MCF 10A (cell line): ENCODE results near the gene MYL9. TPM values are rescaled to one million over a fixed set of nuclear protein-coding genes. Genes with fewer than 3 reads are reported as not detected.
"Not testable (repeated sequence)": the region's sequence is repeated elsewhere in the genome, so short reads cannot be mapped to it uniquely, and the experiment has no call there.

Source experiments
- BruUV-seq: library from RNA; stranded (reverse); fragments of 400-500 nt; replicated peaks from 2 replicates; lab custom pipeline; 2021; lab: Mats Ljungman, UMichigan
- CTCF ChIA-PET: fragments of 300-600 bp; sonication (Branson Sonifier 250); formaldehyde crosslinking; extraction: SDS; loops from one replicate; lab custom pipeline; 2021; ENCODE audit warnings: antibody characterized with exemption, inconsistent platforms; lab: Yijun Ruan, JAX
- POLR2A ChIA-PET: fragments of 300-600, 350-650 bp; sonication (Branson Sonifier 250); formaldehyde crosslinking; extraction: SDS; loops from one replicate; lab custom pipeline; 2020; ENCODE audit warnings: antibody characterized with exemption, inconsistent platforms; lab: Yijun Ruan, JAX
- DNase-seq: peaks from one replicate; pipeline ENCODE4 v3.0.0-alpha.2; 2018; ENCODE audit not compliant: unreplicated experiment
- H3K27ac Mint-ChIP-seq: one replicate; pipeline ENCODE4 v1.8.0; 2022; ENCODE audit warnings: mild to moderate bottlenecking, low read depth, mixed read lengths; ENCODE audit not compliant: unreplicated experiment
- H3K27me3 Mint-ChIP-seq: one replicate; pipeline ENCODE4 v1.8.0; 2022; ENCODE audit warnings: mixed read lengths; ENCODE audit not compliant: insufficient read depth, unreplicated experiment
- H3K36me3 Mint-ChIP-seq: one replicate; pipeline ENCODE4 v1.8.0; 2022; ENCODE audit warnings: mild to moderate bottlenecking, moderate library complexity, mixed read lengths; ENCODE audit not compliant: insufficient read depth, unreplicated experiment
- H3K4me1 Mint-ChIP-seq: one replicate; pipeline ENCODE4 v1.8.0; 2022; ENCODE audit warnings: mixed read lengths; ENCODE audit not compliant: insufficient read depth, unreplicated experiment
- H3K4me3 Mint-ChIP-seq: one replicate; pipeline ENCODE4 v1.8.0; 2022; ENCODE audit warnings: mild to moderate bottlenecking, moderate library complexity, mixed read lengths; ENCODE audit not compliant: unreplicated experiment
- H3K9me3 Mint-ChIP-seq: one replicate; pipeline ENCODE4 v1.8.0; 2022; ENCODE audit warnings: mixed read lengths; ENCODE audit not compliant: unreplicated experiment
- intact Hi-C: fragments of 100-400 bp; cut with micrococcal nuclease; formaldehyde crosslinking; loops from 2 replicates; pipeline ENCODE4 v1.14.1; 2022
- total RNA-seq: library from RNA; stranded (reverse); gene quantifications from 2 replicates; pipeline ENCODE4 v1.2.3, GENCODE V29; 2022
- TF ChIP-seq, protein P1 (sequence below): fragments of 200-600 bp; IDR thresholded peaks from one replicate; pipeline ENCODE4 v1.8.0; 2022; ENCODE audit warnings: antibody characterized with exemption, mild to moderate bottlenecking; ENCODE audit not compliant: unreplicated experiment

The MYL9 gene
- total RNA-seq, 1 experiment from 2014 or later, result 7.9 TPM

GRCh38 chr20:36550790-36551299 lies 9.5 kb downstream of the MYL9 start:
- Mint-ChIP-seq H3K36me3 (no peaks in the 10 kb centered on the region), H3K9me3 (no peaks in the 10 kb centered on the region), H3K4me3 (no peak overlapping the region), H3K27me3 (no peaks in the 10 kb centered on the region), H3K4me1 (no peaks in the 10 kb centered on the region), H3K27ac (no peak overlapping the region)
- POLR2A ChIA-PET, result interaction anchor here (0.7 kb wide), 1 partner anchor 91 kb away, joined by 3 read pairs; no protein-coding TSS in a partner anchor
- no peak for DNase-seq
- CTCF ChIA-PET, result interaction anchor here (0.6 to 1.0 kb wide), 3 partner anchors 37 to 368 kb away, joined by 3 read pairs; no protein-coding TSS in a partner anchor
- intact Hi-C loops, result loop anchor here (10.0 kb wide), 1 partner anchor 364 kb away; no protein-coding TSS in a partner anchor
- BruUV-seq, result no TSS peak
- TF ChIP-seq, protein P1, sequence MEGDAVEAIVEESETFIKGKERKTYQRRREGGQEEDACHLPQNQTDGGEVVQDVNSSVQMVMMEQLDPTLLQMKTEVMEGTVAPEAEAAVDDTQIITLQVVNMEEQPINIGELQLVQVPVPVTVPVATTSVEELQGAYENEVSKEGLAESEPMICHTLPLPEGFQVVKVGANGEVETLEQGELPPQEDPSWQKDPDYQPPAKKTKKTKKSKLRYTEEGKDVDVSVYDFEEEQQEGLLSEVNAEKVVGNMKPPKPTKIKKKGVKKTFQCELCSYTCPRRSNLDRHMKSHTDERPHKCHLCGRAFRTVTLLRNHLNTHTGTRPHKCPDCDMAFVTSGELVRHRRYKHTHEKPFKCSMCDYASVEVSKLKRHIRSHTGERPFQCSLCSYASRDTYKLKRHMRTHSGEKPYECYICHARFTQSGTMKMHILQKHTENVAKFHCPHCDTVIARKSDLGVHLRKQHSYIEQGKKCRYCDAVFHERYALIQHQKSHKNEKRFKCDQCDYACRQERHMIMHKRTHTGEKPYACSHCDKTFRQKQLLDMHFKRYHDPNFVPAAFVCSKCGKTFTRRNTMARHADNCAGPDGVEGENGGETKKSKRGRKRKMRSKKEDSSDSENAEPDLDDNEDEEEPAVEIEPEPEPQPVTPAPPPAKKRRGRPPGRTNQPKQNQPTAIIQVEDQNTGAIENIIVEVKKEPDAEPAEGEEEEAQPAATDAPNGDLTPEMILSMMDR, result no peak

- POLR2A ChIA-PET, result no interaction called here
- TF ChIP-seq, protein P1, result no peak
- DNase-seq, result no peak
- CTCF ChIA-PET, result interaction anchor here (0.5 to 0.9 kb wide), 3 partner anchors 200 to 903 kb away, joined by 3 read pairs; no protein-coding TSS in a partner anchor
- intact Hi-C loops, result loop anchor here (5.0 to 10.0 kb wide), 2 partner anchors 332 to 360 kb away; no protein-coding TSS in a partner anchor
- H3K27ac Mint-ChIP-seq, result no peak overlapping the region
- no TSS peak for BruUV-seq
- no peak overlapping the region for H3K4me3 Mint-ChIP-seq
- H3K9me3 Mint-ChIP-seq, result no peaks in the 10 kb centered on the region
- no peaks in the 10 kb centered on the region for H3K36me3 Mint-ChIP-seq
- no peaks in the 10 kb centered on the region for H3K4me1 Mint-ChIP-seq
- H3K27me3 Mint-ChIP-seq, result no peaks in the 10 kb centered on the region
These were observed 13.9 kb downstream of the MYL9 start for GRCh38 chr20:36555248-36555647.

DNA sequence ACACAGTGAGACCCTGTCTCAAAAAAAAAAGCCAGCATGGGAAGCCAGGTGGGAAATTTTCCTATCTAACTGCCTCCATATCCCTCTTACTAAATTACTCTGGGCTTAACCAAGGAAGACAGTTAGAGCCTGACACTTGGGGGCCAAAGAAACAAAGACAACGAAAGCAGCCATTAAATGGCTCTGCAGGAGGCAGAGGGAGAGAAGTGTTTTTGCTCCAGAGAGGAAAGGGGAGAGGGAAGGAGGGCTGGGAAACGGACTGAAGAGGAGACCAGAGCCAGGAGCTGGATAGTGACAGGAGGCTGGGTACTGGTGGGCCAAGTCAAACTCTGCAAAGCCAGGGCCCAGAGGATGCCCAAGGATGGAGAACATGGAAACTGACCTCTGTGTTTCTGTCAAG lies 21.4 kb downstream of the MYL9 start:
- intact Hi-C loops, result no loop called here
- H3K9me3 Mint-ChIP-seq, result peaks cover 10% of the 10 kb centered on the region
- H3K4me3 Mint-ChIP-seq, result no peak overlapping the region
- no peaks in the 10 kb centered on the region for H3K4me1 Mint-ChIP-seq
- no peaks in the 10 kb centered on the region for H3K27me3 Mint-ChIP-seq
- H3K36me3 Mint-ChIP-seq, result no peaks in the 10 kb centered on the region
- no peak for DNase-seq
- ChIA-PET CTCF (interaction anchor here (0.6 to 2.5 kb wide), 2 partner anchors 29 to 263 kb away, joined by 3 to 13 read pairs; no protein-coding TSS in a partner anchor), POLR2A (interaction anchor here (2.0 kb wide), 1 partner anchor 43 kb away, joined by 6 read pairs; the partner anchor contains the start of gene RAB5IF)
- no TSS peak for BruUV-seq
- TF ChIP-seq, protein P1, result no peak
- no peak overlapping the region for H3K27ac Mint-ChIP-seq

- Mint-ChIP-seq H3K4me3 (no peak overlapping the region), H3K4me1 (no peaks in the 10 kb centered on the region), H3K27me3 (no peaks in the 10 kb centered on the region), H3K9me3 (peaks cover 10% of the 10 kb centered on the region), H3K36me3 (no peaks in the 10 kb centered on the region), H3K27ac (no peak overlapping the region)
- CTCF ChIA-PET, result no interaction called here
- TF ChIP-seq, protein P1, result no peak
- no TSS peak for BruUV-seq
- intact Hi-C loops, result no loop called here
- DNase-seq, result no peak
- POLR2A ChIA-PET, result no interaction called here
These were observed 22.1 kb downstream of the MYL9 start for GRCh38 chr20:36563374-36563773.

DNA sequence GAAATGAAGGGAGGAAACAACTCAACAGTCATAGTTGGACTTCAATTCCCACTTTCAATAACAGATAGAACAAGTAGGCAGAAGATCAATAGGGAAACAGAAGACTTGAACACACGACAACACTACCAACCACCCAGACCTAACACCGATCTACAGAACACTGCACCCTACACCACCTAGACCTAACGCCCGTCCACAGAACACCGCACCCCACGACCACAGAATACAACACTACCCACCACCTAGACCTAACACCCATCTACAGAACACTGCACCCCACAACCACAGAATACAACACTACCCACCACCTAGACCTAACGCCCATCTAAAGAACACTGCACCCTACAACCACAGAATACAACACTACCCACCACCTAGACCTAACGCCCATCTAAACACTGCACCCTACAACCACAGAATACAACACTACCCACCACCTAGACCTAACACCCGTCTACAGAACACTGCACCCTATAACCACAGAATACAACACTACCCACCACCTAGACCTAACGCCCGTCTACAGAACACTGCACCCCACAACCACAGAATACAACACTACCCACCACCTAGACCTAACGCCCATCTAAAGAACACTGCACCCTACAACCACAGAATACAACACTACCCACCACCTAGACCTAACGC lies 22.9 kb downstream of the MYL9 start:
- POLR2A ChIA-PET, DNase-seq, H3K27me3 Mint-ChIP-seq, H3K9me3 Mint-ChIP-seq, CTCF ChIA-PET, H3K4me1 Mint-ChIP-seq, H3K4me3 Mint-ChIP-seq, H3K36me3 Mint-ChIP-seq, intact Hi-C loops, H3K27ac Mint-ChIP-seq, BruUV-seq: not testable (repeated sequence)

GRCh38 chr20:36564726-36565121 lies 23.4 kb downstream of the MYL9 start:
- BruUV-seq, H3K4me1 Mint-ChIP-seq, H3K4me3 Mint-ChIP-seq, H3K9me3 Mint-ChIP-seq, intact Hi-C loops, CTCF ChIA-PET, POLR2A ChIA-PET, H3K36me3 Mint-ChIP-seq, H3K27me3 Mint-ChIP-seq, H3K27ac Mint-ChIP-seq, DNase-seq: not testable (repeated sequence)
